HG02973 (cell line): ENCODE data around the gene CDC7.

ENCODE experiments used
- ATAC-seq: cut with Tn5 transposase; IDR thresholded peaks from one replicate; pipeline ENCODE4 v1.9.1; 2021; ENCODE audit warnings: moderate library complexity; ENCODE audit not compliant: unreplicated experiment

Gene CDC7

DNA sequence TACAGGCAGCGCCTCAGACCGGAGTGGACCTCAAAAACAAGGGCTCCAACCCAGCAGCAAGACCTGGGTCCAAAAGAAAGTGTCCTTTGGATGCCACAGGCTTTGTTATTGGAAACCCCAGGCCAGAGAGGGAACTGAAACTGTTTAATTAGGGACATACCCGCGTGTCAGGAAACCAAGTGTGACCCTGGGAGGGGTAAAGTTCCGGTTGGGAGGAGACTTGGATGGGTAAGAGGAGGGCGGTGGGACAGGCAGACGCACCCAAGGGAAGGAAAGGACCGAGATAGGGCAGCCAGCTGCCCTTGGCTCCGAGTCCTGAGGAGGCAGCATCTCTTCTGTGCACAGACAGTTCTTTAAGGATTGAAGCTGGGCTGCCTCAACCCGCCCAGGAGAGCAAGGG lies 71.4 kb downstream of the CDC7 start:
- ATAC-seq, result peak; percentile 88
